HT-29 (cell line): ENCODE measurements around the gene KCNJ18. TPM values are rescaled to one million over a fixed set of nuclear protein-coding genes. Genes with fewer than 3 reads are reported as not detected.
"Not testable (repeated sequence)": the region's sequence is repeated elsewhere in the genome, so short reads cannot be mapped to it uniquely, and the experiment has no call there.

Source experiments
- DNase-seq: peaks from one replicate; pipeline ENCODE4 v3.0.0-alpha.2; 2015; ENCODE audit warnings: low spot score
- total RNA-seq: library from RNA; depleted of rRNA; stranded (reverse); fragments of >200 nt; shearing (Covaris generic); gene quantifications from 2 replicates; pipeline ENCODE4 v1.2.3, GENCODE V29; 2014

The KCNJ18 gene
- total RNA-seq, 1 experiment from 2014 or later = not detected

- not testable (repeated sequence) for DNase-seq
These were observed 10.8 kb downstream of the KCNJ18 start for GRCh38 chr17:21702940-21703640.

GRCh38 chr17:21703891-21704872 lies 11.9 kb downstream of the KCNJ18 start:
- DNase-seq = not testable (repeated sequence)

GRCh38 chr17:21705021-21705601 lies 12.8 kb downstream of the KCNJ18 start:
- no peak for DNase-seq

- DNase-seq = not testable (repeated sequence)
These were observed 13.4 kb downstream of the KCNJ18 start for GRCh38 chr17:21705746-21706145.

GRCh38 chr17:21706546-21706945 lies 14.2 kb downstream of the KCNJ18 start:
- not testable (repeated sequence) for DNase-seq

GRCh38 chr17:21707131-21707530 lies 14.8 kb downstream of the KCNJ18 start:
- DNase-seq = not testable (repeated sequence)

- not testable (repeated sequence) for DNase-seq
These were observed 15.6 kb downstream of the KCNJ18 start for GRCh38 chr17:21707711-21708611.

- DNase-seq = not testable (repeated sequence)
These were observed 16.6 kb downstream of the KCNJ18 start for GRCh38 chr17:21708612-21709535.

GRCh38 chr17:21709994-21710393 lies 17.7 kb downstream of the KCNJ18 start:
- DNase-seq = not testable (repeated sequence)

- not testable (repeated sequence) for DNase-seq
These were observed 18.2 kb downstream of the KCNJ18 start for GRCh38 chr17:21710486-21710885.

GRCh38 chr17:21711182-21711581 lies 18.9 kb downstream of the KCNJ18 start:
- DNase-seq = no peak

- not testable (repeated sequence) for DNase-seq
These were observed 20.7 kb downstream of the KCNJ18 start for GRCh38 chr17:21713020-21713419.

- not testable (repeated sequence) for DNase-seq
These were observed 21.3 kb downstream of the KCNJ18 start for GRCh38 chr17:21713631-21714030.

GRCh38 chr17:21714676-21715075 lies 22.4 kb downstream of the KCNJ18 start:
- not testable (repeated sequence) for DNase-seq

- DNase-seq = not testable (repeated sequence)
These were observed 23.6 kb downstream of the KCNJ18 start for GRCh38 chr17:21715877-21716276.

GRCh38 chr17:21718971-21719370 lies 26.6 kb downstream of the KCNJ18 start:
- DNase-seq = not testable (repeated sequence)

- not testable (repeated sequence) for DNase-seq
These were observed 27.3 kb downstream of the KCNJ18 start for GRCh38 chr17:21719511-21720226.

GRCh38 chr17:21720566-21720965 lies 28.2 kb downstream of the KCNJ18 start:
- DNase-seq = not testable (repeated sequence)

GRCh38 chr17:21722268-21722667 lies 29.9 kb downstream of the KCNJ18 start:
- DNase-seq = not testable (repeated sequence)
